ENCODE data around the gene NIT2. TPM values are rescaled to one million over a fixed set of nuclear protein-coding genes. Genes with fewer than 3 reads are reported as not detected.

Gene NIT2
- total and polyA plus RNA-seq, 9 of the 15 experiments (the other 6 are each of a cell fraction or from before 2014, with no cell fraction given) = 11.4 to 62.2 (median 22.1) TPM

- TF ChIP-seq ZNF592 (IDR thresholded peaks at IDR 0.05) (peak; percentile 93), MAFK (IDR thresholded peaks at IDR 0.05; ENCODE audit: low read length) (no peak), ZNF3 (CRISPR knock-in tag; IDR thresholded peaks at IDR 0.05) (no peak), CHD7 (IDR thresholded peaks at IDR 0.05; ENCODE audit: low read depth, low read length) (no peak), MXD1 (CRISPR knock-in tag; IDR thresholded peaks at IDR 0.05; ENCODE audit: borderline replicate concordance, poor library complexity, severe bottlenecking) (no peak), BHLHE40 (IDR thresholded peaks at IDR 0.05; ENCODE audit: low read length) (peak; percentile 91), ID3 (CRISPR knock-in tag; IDR thresholded peaks at IDR 0.05) (no peak), ID3 (tag; IDR thresholded peaks at IDR 0.05) (0 out of 2 replicates have a peak, but pooled peaks have one; percentile 30)
- TF ChIP-seq, protein P1, sequence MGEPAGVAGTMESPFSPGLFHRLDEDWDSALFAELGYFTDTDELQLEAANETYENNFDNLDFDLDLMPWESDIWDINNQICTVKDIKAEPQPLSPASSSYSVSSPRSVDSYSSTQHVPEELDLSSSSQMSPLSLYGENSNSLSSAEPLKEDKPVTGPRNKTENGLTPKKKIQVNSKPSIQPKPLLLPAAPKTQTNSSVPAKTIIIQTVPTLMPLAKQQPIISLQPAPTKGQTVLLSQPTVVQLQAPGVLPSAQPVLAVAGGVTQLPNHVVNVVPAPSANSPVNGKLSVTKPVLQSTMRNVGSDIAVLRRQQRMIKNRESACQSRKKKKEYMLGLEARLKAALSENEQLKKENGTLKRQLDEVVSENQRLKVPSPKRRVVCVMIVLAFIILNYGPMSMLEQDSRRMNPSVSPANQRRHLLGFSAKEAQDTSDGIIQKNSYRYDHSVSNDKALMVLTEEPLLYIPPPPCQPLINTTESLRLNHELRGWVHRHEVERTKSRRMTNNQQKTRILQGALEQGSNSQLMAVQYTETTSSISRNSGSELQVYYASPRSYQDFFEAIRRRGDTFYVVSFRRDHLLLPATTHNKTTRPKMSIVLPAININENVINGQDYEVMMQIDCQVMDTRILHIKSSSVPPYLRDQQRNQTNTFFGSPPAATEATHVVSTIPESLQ (CRISPR knock-in tag; IDR thresholded peaks at IDR 0.05) = no peak
These were observed 877 bp downstream of the NIT2 start (continued) for GRCh38 chr3:100335434-100335833.
